Measurements from ENCODE around the gene SRRM4. TPM values are rescaled to one million over a fixed set of nuclear protein-coding genes. Genes with fewer than 3 reads are reported as not detected.
"Not testable (repeated sequence)": the region's sequence is repeated elsewhere in the genome, so short reads cannot be mapped to it uniquely, and the experiment has no call there.

Gene SRRM4
- total RNA-seq, 1 donor from 2014 or later, result not detected

DNA sequence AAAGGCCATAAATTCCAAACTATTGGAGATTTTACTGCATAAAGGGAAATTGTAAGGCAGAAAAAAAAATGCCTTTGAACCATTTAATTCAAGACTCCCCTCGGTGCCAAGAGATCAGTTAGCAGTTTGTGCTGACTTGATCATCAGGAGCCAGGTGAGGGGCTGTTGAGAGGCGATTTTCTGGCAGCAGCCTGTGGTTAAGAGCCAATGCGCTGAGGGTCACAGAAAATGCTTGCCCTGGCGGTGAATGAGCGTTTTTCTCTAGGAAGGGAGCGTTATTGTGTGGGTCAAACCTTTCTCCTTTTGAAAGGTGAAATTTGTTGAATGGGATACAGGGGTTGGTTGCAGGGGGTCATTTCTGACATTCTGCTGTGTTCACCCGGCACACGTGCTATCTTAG, 4.7 kb downstream of the SRRM4 start:
- Mint-ChIP-seq H3K4me1 (ENCODE audit: low read depth) (no peaks in the 10 kb centered on the region), H3K27me3 (ENCODE audit: low read depth) (peaks cover 22% of the 10 kb centered on the region), H3K9me3 (ENCODE audit: low read depth) (no peaks in the 10 kb centered on the region), H3K4me3 (ENCODE audit: unreplicated experiment) (no peak overlapping the region), H3K36me3 (ENCODE audit: low read depth) (no peaks in the 10 kb centered on the region), H3K27ac (ENCODE audit: unreplicated experiment) (no peak overlapping the region)
- no peak for DNase-seq (ENCODE audit: low spot score)
- TF ChIP-seq, protein P1, sequence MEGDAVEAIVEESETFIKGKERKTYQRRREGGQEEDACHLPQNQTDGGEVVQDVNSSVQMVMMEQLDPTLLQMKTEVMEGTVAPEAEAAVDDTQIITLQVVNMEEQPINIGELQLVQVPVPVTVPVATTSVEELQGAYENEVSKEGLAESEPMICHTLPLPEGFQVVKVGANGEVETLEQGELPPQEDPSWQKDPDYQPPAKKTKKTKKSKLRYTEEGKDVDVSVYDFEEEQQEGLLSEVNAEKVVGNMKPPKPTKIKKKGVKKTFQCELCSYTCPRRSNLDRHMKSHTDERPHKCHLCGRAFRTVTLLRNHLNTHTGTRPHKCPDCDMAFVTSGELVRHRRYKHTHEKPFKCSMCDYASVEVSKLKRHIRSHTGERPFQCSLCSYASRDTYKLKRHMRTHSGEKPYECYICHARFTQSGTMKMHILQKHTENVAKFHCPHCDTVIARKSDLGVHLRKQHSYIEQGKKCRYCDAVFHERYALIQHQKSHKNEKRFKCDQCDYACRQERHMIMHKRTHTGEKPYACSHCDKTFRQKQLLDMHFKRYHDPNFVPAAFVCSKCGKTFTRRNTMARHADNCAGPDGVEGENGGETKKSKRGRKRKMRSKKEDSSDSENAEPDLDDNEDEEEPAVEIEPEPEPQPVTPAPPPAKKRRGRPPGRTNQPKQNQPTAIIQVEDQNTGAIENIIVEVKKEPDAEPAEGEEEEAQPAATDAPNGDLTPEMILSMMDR (IDR thresholded peaks at IDR 0.05), result no peak

DNA sequence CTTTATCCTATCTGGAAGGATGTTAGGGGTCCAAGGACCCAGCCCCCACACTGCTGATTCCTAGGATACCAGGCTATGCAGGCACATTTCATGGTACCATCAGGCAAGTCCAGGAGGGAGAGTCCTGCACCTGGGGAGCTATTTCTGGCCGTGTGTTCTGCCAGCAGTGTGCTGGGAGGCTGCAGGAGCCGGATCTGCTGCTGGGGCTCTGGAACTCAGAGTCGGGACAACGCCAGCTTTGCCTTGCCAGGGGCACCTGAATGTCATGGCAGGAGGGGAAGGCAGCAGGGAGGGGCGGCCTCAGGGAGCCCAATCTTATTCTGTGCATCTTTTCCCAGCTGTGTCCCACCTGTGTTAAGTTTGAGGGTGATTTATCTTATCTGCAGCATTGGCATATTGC, 17.8 kb downstream of the SRRM4 start:
- Mint-ChIP-seq H3K27me3 (ENCODE audit: low read depth) (no peaks in the 10 kb centered on the region), H3K4me1 (ENCODE audit: low read depth) (no peaks in the 10 kb centered on the region), H3K4me3 (ENCODE audit: unreplicated experiment) (no peak overlapping the region), H3K27ac (ENCODE audit: unreplicated experiment) (no peak overlapping the region), H3K36me3 (ENCODE audit: low read depth) (no peaks in the 10 kb centered on the region), H3K9me3 (ENCODE audit: low read depth) (peaks cover 4% of the 10 kb centered on the region)
- TF ChIP-seq, protein P1 (IDR thresholded peaks at IDR 0.05), result no peak
- no peak for DNase-seq (ENCODE audit: low spot score)

DNA sequence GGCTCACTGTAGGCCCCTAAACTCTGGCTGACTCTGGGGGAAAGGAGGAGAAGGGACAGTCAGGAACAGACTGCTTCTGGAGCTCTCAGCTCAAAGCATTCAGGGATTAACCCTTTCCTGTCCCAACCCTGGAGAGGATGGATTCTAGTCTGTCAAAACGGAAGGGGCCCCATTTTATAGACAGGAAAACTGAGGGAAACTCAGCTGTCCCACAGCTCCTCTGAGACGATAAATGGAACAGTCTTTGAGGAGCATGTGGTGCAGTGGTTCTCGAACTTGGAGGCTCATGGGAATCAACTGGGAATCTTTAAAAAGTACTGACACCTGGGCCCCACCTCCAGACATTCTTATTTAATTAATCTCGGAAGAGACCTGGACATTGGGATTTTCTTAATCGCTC, 23.7 kb downstream of the SRRM4 start:
- Mint-ChIP-seq H3K4me1 (ENCODE audit: low read depth) (no peaks in the 10 kb centered on the region), H3K4me3 (ENCODE audit: unreplicated experiment) (no peak overlapping the region), H3K9me3 (ENCODE audit: low read depth) (peaks cover 4% of the 10 kb centered on the region), H3K36me3 (ENCODE audit: low read depth) (no peaks in the 10 kb centered on the region), H3K27ac (ENCODE audit: unreplicated experiment) (no peak overlapping the region), H3K27me3 (ENCODE audit: low read depth) (peaks cover 10% of the 10 kb centered on the region)
- TF ChIP-seq, protein P1 (IDR thresholded peaks at IDR 0.05), result no peak
- no peak for DNase-seq (ENCODE audit: low spot score)

DNA sequence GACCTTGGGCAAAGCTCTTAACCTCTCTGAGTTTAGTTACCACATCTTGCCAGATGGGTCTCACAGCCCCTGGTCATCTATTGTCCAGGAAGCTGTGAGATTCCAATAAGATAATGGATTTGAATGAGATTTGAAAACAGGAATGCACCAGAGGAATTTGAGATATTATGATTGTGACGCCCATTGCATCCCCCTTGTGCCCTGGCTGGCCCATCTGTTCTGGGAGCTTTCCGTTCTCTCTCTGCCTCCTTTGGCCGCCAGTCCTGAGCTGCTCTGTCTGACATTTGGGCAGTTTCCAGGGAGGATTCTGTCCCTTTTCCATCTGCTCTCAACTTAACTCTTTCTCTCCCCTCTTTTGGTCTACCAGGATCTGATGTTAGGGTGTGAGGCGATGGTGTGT, 24.6 kb downstream of the SRRM4 start:
- H3K27me3 Mint-ChIP-seq (ENCODE audit: low read depth), result peaks cover 10% of the 10 kb centered on the region

DNA sequence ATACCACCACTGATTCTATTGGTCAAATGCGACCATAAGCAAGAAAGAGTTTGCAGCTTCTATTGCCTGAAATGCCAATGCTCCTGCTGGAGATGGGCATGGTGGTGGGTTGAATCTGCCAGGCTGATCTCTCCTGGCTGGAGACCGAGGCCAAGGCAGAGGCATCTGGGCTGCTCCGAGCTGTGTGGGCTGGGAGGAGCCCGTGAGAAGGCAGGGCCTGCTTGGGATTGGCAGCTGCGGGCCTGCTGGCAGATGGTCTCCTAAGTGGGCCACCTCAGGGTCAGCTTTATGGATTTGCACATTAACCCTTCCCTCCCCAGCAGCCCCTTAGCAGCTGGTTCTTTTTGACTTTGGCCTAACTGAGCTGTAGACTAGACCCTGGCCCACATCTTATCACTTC, 25.4 kb downstream of the SRRM4 start:
- Mint-ChIP-seq H3K4me3 (ENCODE audit: unreplicated experiment) (no peak overlapping the region), H3K36me3 (ENCODE audit: low read depth) (no peaks in the 10 kb centered on the region), H3K4me1 (ENCODE audit: low read depth) (no peaks in the 10 kb centered on the region), H3K9me3 (ENCODE audit: low read depth) (peaks cover 11% of the 10 kb centered on the region), H3K27me3 (ENCODE audit: low read depth) (peaks cover 10% of the 10 kb centered on the region), H3K27ac (ENCODE audit: unreplicated experiment) (no peak overlapping the region)
- TF ChIP-seq, protein P1 (IDR thresholded peaks at IDR 0.05), result no peak
- no peak for DNase-seq (ENCODE audit: low spot score)

More for the DNA sequence above, 24.6 kb downstream of the SRRM4 start:
- Mint-ChIP-seq H3K4me1 (ENCODE audit: low read depth) (no peaks in the 10 kb centered on the region), H3K36me3 (ENCODE audit: low read depth) (no peaks in the 10 kb centered on the region), H3K27ac (ENCODE audit: unreplicated experiment) (no peak overlapping the region), H3K4me3 (ENCODE audit: unreplicated experiment) (no peak overlapping the region), H3K9me3 (ENCODE audit: low read depth) (peaks cover 9% of the 10 kb centered on the region)
- TF ChIP-seq, protein P1 (IDR thresholded peaks at IDR 0.05), result no peak
- no peak for DNase-seq (ENCODE audit: low spot score)

GRCh38 chr12:119008273-119008672, 26.9 kb downstream of the SRRM4 start:
- H3K4me3 Mint-ChIP-seq (ENCODE audit: unreplicated experiment); H3K36me3 Mint-ChIP-seq (ENCODE audit: low read depth); H3K27ac Mint-ChIP-seq (ENCODE audit: unreplicated experiment); H3K4me1 Mint-ChIP-seq (ENCODE audit: low read depth); DNase-seq (ENCODE audit: low spot score): not testable (repeated sequence)
- Mint-ChIP-seq H3K9me3 (ENCODE audit: low read depth) (peaks cover 18% of the 10 kb centered on the region), H3K27me3 (ENCODE audit: low read depth) (peaks cover 10% of the 10 kb centered on the region)

Data from chondrocyte (in vitro differentiated cells).